GM21360 (cell line): ENCODE measurements around the gene ZNF296.

Experiments
- ATAC-seq: cut with Tn5 transposase; IDR thresholded peaks from one replicate; pipeline ENCODE4 v1.9.1; 2021; ENCODE audit warnings: mild to moderate bottlenecking, moderate library complexity; ENCODE audit not compliant: unreplicated experiment

Gene ZNF296

GRCh38 chr19:45061965-45062364 is 14.3 kb downstream of the ZNF296 start:
- ATAC-seq = no peak

GRCh38 chr19:45059258-45059965 is 16.9 kb downstream of the ZNF296 start:
- no peak for ATAC-seq

GRCh38 chr19:45058622-45059159 is 17.6 kb downstream of the ZNF296 start:
- no peak for ATAC-seq

- no peak for ATAC-seq
These were observed 18.8 kb downstream of the ZNF296 start for GRCh38 chr19:45057444-45057843.

GRCh38 chr19:45056831-45057230 is 19.4 kb downstream of the ZNF296 start:
- no peak for ATAC-seq

GRCh38 chr19:45051929-45052579 is 24.2 kb downstream of the ZNF296 start:
- no peak for ATAC-seq

GRCh38 chr19:45050036-45050435 is 26.2 kb downstream of the ZNF296 start:
- ATAC-seq = no peak

GRCh38 chr19:45049073-45049736 is 27.1 kb downstream of the ZNF296 start:
- no peak for ATAC-seq

- ATAC-seq = peak; percentile 47
These were observed 29.0 kb downstream of the ZNF296 start for GRCh38 chr19:45047188-45047797.

- ATAC-seq = no peak
These were observed 29.9 kb downstream of the ZNF296 start for GRCh38 chr19:45046355-45046754.

- ATAC-seq = no peak
These were observed 30.5 kb downstream of the ZNF296 start for GRCh38 chr19:45045671-45046353.

- no peak for ATAC-seq
These were observed 35.2 kb downstream of the ZNF296 start for GRCh38 chr19:45041125-45041524.

GRCh38 chr19:45040059-45040771 is 36.1 kb downstream of the ZNF296 start:
- no peak for ATAC-seq

GRCh38 chr19:45038931-45039893 is 37.1 kb downstream of the ZNF296 start, which contains the start of gene CLASRP:
TSS of gene CLASRP (plus strand) at chr19:45039045. CDS start at chr19:45040213, 1,168 bp downstream.
- peak; percentile 83 for ATAC-seq

GRCh38 chr19:45037393-45038169 is 38.7 kb downstream of the ZNF296 start:
- ATAC-seq = no peak

GRCh38 chr19:45035755-45036154 is 40.5 kb downstream of the ZNF296 start:
- no peak for ATAC-seq

- ATAC-seq = no peak
These were observed 43.9 kb downstream of the ZNF296 start for GRCh38 chr19:45032421-45032820.

- ATAC-seq = no peak
These were observed 45.5 kb downstream of the ZNF296 start for GRCh38 chr19:45030825-45031224.
